NCI-H2081 (cell line): Measurements from ENCODE around the gene IFT52.

Source experiments
- DNase-seq, 2 experiments: peaks; one replicate each; lab custom pipeline; 2025; lab: John Stamatoyannopoulos, UW

Gene IFT52

DNA sequence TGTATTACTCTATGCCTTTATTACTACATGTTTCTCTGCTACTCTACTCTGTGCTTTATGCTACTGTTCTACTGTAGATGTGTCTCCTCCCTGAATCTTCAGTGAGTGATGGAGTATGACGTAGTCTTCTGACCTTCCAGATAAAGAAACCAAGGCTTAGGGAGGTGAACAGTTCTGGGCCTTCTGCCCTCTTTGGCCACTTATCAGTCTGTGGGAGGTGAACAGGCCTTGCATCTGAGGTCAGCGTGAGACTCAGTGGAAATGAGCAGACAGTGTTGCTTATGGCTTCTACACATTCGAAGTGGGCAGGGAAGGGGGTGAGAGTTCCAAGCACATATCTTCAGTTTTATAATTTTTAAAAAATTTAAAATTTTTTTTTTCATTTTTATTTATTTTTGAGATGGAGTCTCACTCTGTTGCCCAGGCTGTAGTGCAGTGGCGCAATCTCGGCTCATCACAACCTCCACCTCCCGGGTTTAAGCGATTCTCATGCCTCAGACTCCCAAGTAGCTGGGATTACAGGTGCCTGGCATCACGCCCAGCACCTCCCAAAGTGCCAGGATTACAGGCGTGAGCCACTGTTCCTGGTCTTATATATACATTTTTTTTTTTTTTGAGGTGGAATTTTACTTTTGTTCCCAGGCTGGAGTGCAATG, 100.3 kb downstream of the IFT52 start:
- DNase-seq = no peak

DNA sequence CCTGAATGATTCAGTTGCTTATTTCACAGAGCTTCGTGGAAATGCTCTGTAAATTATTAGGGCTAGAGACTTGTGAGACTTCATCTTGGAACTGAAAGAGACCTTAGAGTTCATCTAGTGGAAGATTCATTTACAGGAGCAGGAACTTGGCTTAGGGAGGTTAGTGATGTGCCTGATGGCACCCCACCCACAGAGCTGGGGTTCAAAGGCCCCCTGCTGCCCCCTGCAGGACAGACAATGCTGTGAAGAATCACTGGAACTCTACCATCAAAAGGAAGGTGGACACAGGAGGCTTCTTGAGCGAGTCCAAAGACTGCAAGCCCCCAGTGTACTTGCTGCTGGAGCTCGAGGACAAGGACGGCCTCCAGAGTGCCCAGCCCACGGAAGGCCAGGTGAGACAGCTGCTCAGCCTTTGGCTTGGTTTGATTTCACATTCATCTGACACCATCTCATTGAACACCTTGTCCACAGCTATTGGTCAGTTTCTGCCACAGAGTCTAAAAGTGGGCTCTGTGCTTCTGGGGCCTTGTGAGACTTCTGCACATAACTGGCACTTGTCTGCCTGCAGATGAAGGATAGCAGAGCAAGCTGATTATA, 101.3 kb downstream of the IFT52 start:
- peak in 1 of 2 experiments; percentile 23 for DNase-seq

DNA sequence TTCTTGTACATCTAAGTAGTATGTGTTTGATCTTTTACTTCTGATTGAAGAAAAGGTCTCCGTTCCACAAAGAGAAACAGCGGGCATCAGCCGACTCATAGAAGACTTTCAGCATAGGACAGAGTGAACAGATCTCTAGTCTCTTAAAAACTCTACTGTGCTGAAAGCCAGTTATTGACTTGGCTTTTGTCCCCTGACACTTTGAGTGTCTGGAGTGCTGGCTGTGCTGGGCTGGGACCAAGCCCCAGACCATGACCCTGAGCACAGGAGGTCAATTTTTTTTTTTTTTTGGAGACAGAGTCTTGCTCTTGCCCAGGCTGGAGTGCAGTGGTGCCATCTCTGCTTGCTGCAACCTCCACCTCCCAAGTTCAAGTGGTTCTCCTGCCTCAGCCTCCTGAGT, 104.0 kb downstream of the IFT52 start:
- DNase-seq = no peak

DNA sequence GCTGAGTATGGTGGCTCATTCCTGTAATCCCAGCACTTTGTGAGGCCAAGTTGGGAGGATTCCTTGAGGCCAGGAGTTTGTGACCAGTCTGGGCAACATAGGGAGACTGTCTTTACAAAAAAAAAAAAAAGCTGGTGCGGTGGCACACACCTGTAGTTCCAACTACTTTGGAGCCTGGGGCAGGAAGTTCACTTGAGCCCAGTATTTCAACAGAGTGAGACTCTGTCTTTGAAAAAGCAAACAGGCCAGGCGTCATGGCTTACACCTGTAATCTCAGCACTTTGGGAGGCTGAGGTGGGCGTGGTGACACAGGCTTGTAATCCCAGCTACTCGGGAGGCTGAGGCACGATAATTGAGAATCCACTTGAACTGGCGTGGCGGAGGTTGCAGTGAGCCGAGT, 104.8 kb downstream of the IFT52 start:
- no peak for DNase-seq
